Measurements from ENCODE around the gene CRYBA4. TPM values are rescaled to one million over a fixed set of nuclear protein-coding genes. Genes with fewer than 3 reads are reported as not detected.

Gene CRYBA4
- total RNA-seq, 1 donor from 2014 or later: not detected

DNA sequence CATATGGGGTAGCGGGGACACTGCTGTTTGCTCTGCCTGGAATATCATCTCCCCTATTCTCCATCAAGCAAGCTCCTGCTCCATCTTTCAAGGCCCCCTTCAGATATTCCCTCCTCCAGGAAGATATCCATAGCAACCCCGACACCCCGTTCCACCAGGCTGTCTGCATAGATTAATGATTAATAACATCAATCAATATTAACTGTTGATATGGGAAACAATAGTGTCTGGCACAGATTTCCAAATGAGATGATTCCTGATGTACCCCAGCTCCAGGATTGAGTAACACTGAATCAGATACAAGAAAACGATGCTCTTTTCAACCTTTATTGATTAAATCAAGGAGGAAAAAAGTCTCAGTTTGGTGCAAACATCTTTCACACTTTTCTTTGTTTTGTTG, 24.3 kb upstream of the CRYBA4 start:
- TF ChIP-seq, protein P1, sequence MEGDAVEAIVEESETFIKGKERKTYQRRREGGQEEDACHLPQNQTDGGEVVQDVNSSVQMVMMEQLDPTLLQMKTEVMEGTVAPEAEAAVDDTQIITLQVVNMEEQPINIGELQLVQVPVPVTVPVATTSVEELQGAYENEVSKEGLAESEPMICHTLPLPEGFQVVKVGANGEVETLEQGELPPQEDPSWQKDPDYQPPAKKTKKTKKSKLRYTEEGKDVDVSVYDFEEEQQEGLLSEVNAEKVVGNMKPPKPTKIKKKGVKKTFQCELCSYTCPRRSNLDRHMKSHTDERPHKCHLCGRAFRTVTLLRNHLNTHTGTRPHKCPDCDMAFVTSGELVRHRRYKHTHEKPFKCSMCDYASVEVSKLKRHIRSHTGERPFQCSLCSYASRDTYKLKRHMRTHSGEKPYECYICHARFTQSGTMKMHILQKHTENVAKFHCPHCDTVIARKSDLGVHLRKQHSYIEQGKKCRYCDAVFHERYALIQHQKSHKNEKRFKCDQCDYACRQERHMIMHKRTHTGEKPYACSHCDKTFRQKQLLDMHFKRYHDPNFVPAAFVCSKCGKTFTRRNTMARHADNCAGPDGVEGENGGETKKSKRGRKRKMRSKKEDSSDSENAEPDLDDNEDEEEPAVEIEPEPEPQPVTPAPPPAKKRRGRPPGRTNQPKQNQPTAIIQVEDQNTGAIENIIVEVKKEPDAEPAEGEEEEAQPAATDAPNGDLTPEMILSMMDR (IDR thresholded peaks at IDR 0.05): no peak
- ATAC-seq: no peak
- Histone ChIP-seq H3K9me3 (no peaks in the 10 kb centered on the region), H3K4me3 (no peak overlapping the region), H3K27ac (no peak overlapping the region), H3K4me1 (peaks cover under 1% of the 10 kb centered on the region), H3K36me3 (no peaks in the 10 kb centered on the region), H3K27me3 (no peaks in the 10 kb centered on the region)
- DNase-seq: no peak
- intact Hi-C loops (cut with DNase I): no loop called here

DNA sequence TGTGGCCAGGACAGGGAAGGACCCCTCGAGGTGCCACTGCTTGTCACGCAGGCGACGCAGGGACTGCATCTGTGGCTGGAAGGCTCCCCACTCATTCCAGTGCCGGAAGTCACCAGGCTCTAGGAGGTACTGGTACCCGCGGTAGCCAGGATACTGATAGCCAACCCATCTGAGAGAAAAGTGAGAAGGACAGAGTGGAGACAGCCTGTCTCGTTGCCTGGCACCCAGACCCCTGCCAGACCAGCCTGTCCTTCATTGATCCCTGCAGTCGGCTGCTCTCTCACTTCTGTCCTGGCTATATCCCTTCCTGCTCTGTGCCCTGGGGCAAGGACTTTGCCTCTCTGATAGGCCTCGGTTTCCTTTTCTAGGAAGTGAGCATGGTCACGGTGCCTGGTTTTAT, 22.3 kb upstream of the CRYBA4 start:
- no peak overlapping the region for H3K4me3 ChIP-seq
- no peaks in the 10 kb centered on the region for H3K4me1 ChIP-seq
- no peak for DNase-seq
- TF ChIP-seq, protein P1 (IDR thresholded peaks at IDR 0.05): no peak
- no peaks in the 10 kb centered on the region for H3K27me3 ChIP-seq
- ATAC-seq: no peak
- no peaks in the 10 kb centered on the region for H3K9me3 ChIP-seq
- no peaks in the 10 kb centered on the region for H3K36me3 ChIP-seq
- no peak overlapping the region for H3K27ac ChIP-seq
- intact Hi-C loops (cut with DNase I): no loop called here

DNA sequence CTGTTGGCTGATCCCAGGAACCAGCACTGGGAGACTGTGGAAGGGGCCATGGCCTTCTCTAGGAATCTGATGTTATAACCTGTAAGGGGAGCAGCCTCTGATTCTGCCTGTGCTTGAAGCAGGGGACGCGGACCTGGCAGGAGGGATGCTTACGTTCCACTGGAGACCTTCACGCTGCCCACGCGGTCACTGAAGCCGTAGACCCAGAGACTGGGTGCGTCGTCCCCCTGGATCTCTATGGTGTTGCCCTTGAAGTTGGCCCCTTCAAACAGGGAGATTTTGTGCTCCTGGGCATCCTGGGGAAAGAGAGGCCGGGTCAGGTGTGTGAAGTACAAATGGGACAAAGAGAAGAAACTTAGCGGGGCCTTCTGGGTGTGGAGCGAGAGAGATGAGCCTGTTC, 20.0 kb upstream of the CRYBA4 start:
- H3K9me3 ChIP-seq: no peaks in the 10 kb centered on the region
- H3K27ac ChIP-seq: no peak overlapping the region
- H3K36me3 ChIP-seq: no peaks in the 10 kb centered on the region
- TF ChIP-seq, protein P1 (IDR thresholded peaks at IDR 0.05): no peak
- H3K27me3 ChIP-seq: no peaks in the 10 kb centered on the region
- ATAC-seq (no peak), DNase-seq (no peak)
- intact Hi-C loops (cut with DNase I): no loop called here
- H3K4me1 ChIP-seq: no peaks in the 10 kb centered on the region
- H3K4me3 ChIP-seq: no peak overlapping the region

DNA sequence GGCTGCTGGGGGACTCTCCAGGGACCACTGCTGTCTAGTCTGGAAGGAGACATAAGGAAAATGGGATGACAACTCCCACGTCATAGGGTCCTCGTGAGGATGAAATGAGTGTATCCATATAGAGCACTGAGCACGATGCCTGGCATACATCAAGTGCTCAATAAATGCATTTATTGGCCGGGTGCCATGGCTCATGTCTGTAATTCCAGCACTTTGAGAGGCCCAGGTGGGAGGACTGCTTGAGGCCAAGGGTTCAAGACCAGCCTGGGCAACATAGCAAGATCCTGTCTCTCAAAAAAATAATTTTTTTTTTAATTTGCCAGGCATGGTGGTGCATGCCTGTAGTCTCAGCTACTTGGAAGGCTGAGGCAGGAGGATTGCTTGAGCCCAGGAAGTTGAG, 19.6 kb upstream of the CRYBA4 start:
- ATAC-seq: no peak

DNA sequence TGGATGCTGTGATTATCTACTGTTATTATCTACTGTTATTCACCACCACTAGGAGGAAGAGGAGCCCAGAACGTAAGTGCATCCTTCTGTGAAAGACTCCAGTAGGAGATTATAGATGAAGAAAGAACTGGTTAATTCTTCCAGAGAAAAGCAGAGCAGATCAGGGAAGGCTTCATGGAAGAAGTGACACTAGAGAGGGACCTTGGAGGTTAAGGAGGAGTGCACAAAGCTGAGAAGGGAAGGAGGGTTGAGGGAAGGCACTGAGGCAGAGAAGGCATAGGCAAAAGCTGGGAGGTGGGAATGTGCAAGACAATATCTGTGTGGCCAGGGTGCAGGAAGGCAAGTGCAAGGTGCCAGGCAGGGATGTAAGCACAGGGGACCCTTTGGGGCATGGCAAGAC, 17.4 kb upstream of the CRYBA4 start:
- H3K9me3 ChIP-seq: no peaks in the 10 kb centered on the region

More for the DNA sequence above, 19.6 kb upstream of the CRYBA4 start:
- no peaks in the 10 kb centered on the region for H3K4me1 ChIP-seq
- H3K27me3 ChIP-seq: no peaks in the 10 kb centered on the region
- no peaks in the 10 kb centered on the region for H3K9me3 ChIP-seq
- no peaks in the 10 kb centered on the region for H3K36me3 ChIP-seq
- no peak overlapping the region for H3K27ac ChIP-seq
- intact Hi-C loops (cut with DNase I): no loop called here
- DNase-seq: no peak
- no peak overlapping the region for H3K4me3 ChIP-seq
- TF ChIP-seq, protein P1 (IDR thresholded peaks at IDR 0.05): no peak

More for the DNA sequence above, 17.4 kb upstream of the CRYBA4 start:
- Histone ChIP-seq H3K4me3 (no peak overlapping the region), H3K27me3 (no peaks in the 10 kb centered on the region), H3K4me1 (no peaks in the 10 kb centered on the region), H3K27ac (no peak overlapping the region), H3K36me3 (no peaks in the 10 kb centered on the region)
- TF ChIP-seq, protein P1 (IDR thresholded peaks at IDR 0.05): no peak
- no peak for ATAC-seq
- intact Hi-C loops (cut with DNase I): no loop called here
- DNase-seq: no peak
